Heart right ventricle (tissue), 16 donors: ENCODE data around the gene RHBDD2. TPM values are rescaled to one million over a fixed set of nuclear protein-coding genes. Genes with fewer than 3 reads are reported as not detected.
A peak's percentile ranks its signal among the peaks of the same experiment; 100 is the strongest.

Source experiments
- ATAC-seq, 8 donors: fragments of 200-7000 bp; cut with Tn5 transposase; one replicate each; pipeline ENCODE4 v1.9.1; 2020; ENCODE audit warnings: mild to moderate bottlenecking in 8 of 8, moderate library complexity in 8 of 8, moderate number of reproducible peaks in 1 of 8
- DNase-seq, 2 donors: peaks; one replicate each; pipeline ENCODE4 v3.0.0-alpha.2; 2020
- H3K27ac ChIP-seq, 10 donors: fragments of 200-600 bp; sonication (generic) in 2 of 10; one replicate each; pipeline versions ENCODE4 v1.5.0 to v1.8.0; 2020 to 2022; ENCODE audit warnings: mild to moderate bottlenecking in 3 of 10
- H3K27me3 ChIP-seq, 7 donors: fragments of 200-600 bp; one replicate each; pipeline ENCODE4 v1.8.0; 2021 to 2022; ENCODE audit warnings: mild to moderate bottlenecking in 2 of 7
- H3K36me3 ChIP-seq, 9 donors: fragments of 200-600 bp; sonication (generic) in 1 of 9; one replicate each; pipeline versions ENCODE4 v1.5.0 to v1.8.0; 2020 to 2022; ENCODE audit warnings: mild to moderate bottlenecking in 2 of 9
- H3K4me1 ChIP-seq, 9 donors: fragments of 200-600 bp; sonication (generic) in 1 of 9; one replicate each; pipeline versions ENCODE4 v1.5.0 to v1.8.0; 2020 to 2022; ENCODE audit warnings: mild to moderate bottlenecking in 4 of 9
- H3K4me3 ChIP-seq, 10 donors: fragments of 200-600 bp; sonication (generic) in 2 of 10; one replicate each; pipeline versions ENCODE4 v1.5.0 to v1.8.0; 2020 to 2022; ENCODE audit warnings: mild to moderate bottlenecking in 7 of 10, moderate library complexity in 2 of 10
- H3K9me3 ChIP-seq, 11 donors: fragments of 200-600 bp in 10 of 11; sonication (generic) in 2 of 11; one replicate each; pipeline versions ENCODE4 v1.5.0 to v1.8.0; 2013 to 2022; ENCODE audit warnings: mild to moderate bottlenecking in 2 of 11, control low read depth in 1 of 11, moderate library complexity in 1 of 11
- WGBS, 2 donors: extraction: QIAGEN DNeasy Blood & Tissue Kit; methylation state at CpG; one replicate each; pipeline ENCODE4 v1.1.7; 2013; ENCODE audit warnings: inconsistent platforms in 1 of 2; 5-methylcytosine and 5-hydroxymethylcytosine counted together
- intact Hi-C, 10 donors: fragments of 100-400 bp; cut with DNase I; formaldehyde crosslinking; loops; one replicate each; pipeline versions ENCODE4 v1.11.1 to v1.14.2; 2022
- polyA plus RNA-seq, 2 donors: library from polyadenylated mRNA; stranded (reverse); fragments of 200-250 nt; gene quantifications; one replicate each; pipeline ENCODE4 v1.2.3, GENCODE V29; 2013
- total RNA-seq, 10 donors: library from RNA; stranded (reverse); fragmentation: NEBNext Ultra II Directional in 3 of 10; extraction: Animal tissue kit (Norgen Biotek cat#: 25700) in 3 of 10; gene quantifications; one replicate each; pipeline versions ENCODE4 v1.2.1 to v1.2.4, GENCODE V29; 2021 to 2023
- TF ChIP-seq, protein P1 (sequence below), 9 donors: fragments of 200-600 bp; sonication (generic) in 2 of 9; IDR thresholded peaks; one replicate each; pipeline versions ENCODE4 v1.5.0 to v1.8.0; 2021 to 2022; ENCODE audit warnings: antibody characterized with exemption in 9 of 9, mild to moderate bottlenecking in 5 of 9, moderate library complexity in 1 of 9
- donor health status: Arrhythmogenic right ventricular cardiomyopathy.
- donor health status: ischemic (EF 13 %, LVEDD 7.1; RV severe dilation, severe dysfunction).
- donor health status: healthy with polysubstance abuse.
- donor health status: DM: no; HTN: yes; CAD: no.
- donor health status: DM: no; HTN: no; CAD: no.
- donor health status: ischemic (EF 25% LVEDD 6.9; RV normal size, moderate dysfunction).
- donor health status: ischemic (EF 25% LVEDD 5.7; RV mildly dilated, moderate dysfunction).
- donor health status: healthy.
- donor health status: DM: yes; HTN: yes; CAD: no.
- donor health status: Ischemic cardiomyopathy.
- donor health status: ischemic (EF 35%, LVEDD 5.7; RV mildly dilated, moderate dysfunction).
- donor health status: nonischemic (EF 11% LVEDD 7.7; RV severe dilation, severe dysfunction).
- donor health status: DM: yes; HTN: yes; CAD: no.
- donor health status: PGD.
- donor health status: ischemic (EF 29% LVEDD 5.4; RV normal size, mild dysfunction).
- donor health status: nonischemic (EF 23%, LVEDD 6.1; RV moderate dilation, normal function).

RHBDD2 gene
- total and polyA plus RNA-seq, 12 donors = 20.8 to 48.1 (median 28.8) TPM

DNA sequence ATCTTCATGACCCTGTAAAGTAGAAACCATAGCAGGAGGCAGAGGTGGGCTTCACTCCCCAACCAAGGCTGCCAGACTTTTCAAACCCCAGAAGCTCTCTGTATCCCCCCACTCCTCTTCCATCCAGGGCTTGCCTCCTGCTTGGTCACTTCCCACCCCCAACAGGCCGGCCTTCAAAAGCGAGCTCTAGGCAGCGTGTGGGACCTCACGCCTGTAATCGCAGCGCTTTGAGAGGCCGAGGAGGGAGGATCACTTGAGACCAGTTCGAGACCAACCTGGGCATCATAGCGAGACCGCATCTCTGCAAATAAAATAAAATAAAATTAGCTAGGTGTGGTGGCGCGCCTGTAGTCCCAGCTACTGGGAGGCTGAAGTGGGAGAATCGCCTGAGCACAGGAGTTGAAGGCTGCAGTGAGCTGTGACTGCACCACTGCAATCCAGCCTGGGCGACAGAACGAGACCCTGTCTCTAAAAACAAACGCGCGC, 35.4 kb downstream of the RHBDD2 start:
- Histone ChIP-seq H3K4me1 (peaks cover 9 to 40% (median 33%) of the 10 kb centered on the region in 9 donors), H3K9me3 (peaks cover 0 to 4% (median 0%) of the 10 kb centered on the region in 11 donors), H3K27ac (peak overlapping the region; percentile 64 to 98 (median 94)), H3K27me3 (no peaks in the 10 kb centered on the region), H3K36me3 (no peaks in the 10 kb centered on the region), H3K4me3 (peak overlapping the region; percentile 47 to 100 (median 96))
- DNase-seq (no peak), ATAC-seq (peak in 4 of 8 donors; percentile 1 to 3 (median 2))
- intact Hi-C loops = loop anchor here in 3 of 10 donors (1.0 to 2.0 kb wide), 3 partner anchors 33 to 80 kb away; partner anchors contain the start of genes RHBDD2 (in 2 of the 3) and TMEM120A (in 1 of the 3)
- WGBS, 2 donors = 36 to 40% methylated on average over 18 of the region's 18 CpGs
- TF ChIP-seq, protein P1, sequence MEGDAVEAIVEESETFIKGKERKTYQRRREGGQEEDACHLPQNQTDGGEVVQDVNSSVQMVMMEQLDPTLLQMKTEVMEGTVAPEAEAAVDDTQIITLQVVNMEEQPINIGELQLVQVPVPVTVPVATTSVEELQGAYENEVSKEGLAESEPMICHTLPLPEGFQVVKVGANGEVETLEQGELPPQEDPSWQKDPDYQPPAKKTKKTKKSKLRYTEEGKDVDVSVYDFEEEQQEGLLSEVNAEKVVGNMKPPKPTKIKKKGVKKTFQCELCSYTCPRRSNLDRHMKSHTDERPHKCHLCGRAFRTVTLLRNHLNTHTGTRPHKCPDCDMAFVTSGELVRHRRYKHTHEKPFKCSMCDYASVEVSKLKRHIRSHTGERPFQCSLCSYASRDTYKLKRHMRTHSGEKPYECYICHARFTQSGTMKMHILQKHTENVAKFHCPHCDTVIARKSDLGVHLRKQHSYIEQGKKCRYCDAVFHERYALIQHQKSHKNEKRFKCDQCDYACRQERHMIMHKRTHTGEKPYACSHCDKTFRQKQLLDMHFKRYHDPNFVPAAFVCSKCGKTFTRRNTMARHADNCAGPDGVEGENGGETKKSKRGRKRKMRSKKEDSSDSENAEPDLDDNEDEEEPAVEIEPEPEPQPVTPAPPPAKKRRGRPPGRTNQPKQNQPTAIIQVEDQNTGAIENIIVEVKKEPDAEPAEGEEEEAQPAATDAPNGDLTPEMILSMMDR (IDR thresholded peaks at IDR 0.05) = no peak

DNA sequence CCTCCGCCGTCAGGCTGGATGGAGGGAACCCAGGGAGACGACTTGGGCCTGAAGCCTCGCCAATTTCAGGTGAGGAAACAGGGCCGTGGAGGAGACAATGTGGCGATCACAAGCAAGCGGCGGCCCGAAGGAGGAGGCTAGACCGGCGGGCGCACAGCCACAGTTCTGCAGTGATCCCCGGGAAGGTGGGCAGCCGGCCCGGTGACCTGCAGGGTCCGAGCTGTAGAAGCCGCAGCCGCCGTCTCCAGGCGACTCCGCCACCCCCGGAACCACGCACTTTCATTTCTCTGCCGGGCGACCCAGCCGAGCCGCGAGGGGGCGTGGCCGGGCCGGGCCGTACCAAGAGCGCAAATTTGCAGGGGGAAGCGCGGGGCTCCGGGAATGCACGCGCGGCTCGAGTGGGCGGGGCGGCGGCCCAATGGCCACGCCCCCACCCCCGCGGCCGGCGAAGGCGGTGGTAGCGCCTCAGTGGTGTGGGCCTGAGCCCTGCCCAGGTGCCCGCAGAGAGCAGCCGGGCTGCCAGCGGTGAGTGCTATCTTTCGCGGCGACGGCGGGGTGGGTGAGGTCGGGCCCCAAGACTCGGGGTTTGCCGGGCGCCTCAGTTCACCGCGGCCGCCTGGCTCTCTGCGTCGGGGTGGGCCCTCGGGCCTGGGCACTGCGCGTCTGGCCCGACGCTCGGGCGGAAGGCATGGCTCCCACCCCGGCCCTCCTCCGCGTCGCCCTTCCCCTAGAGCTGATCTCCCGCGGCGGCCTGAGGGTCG, 36.0 kb downstream of the RHBDD2 start, which contains the start of gene POR:
Gene POR, plus strand, starts transcription at position 501 of the 761 bp plus-strand sequence. CDS start 38,847 bp downstream, outside the sequence.
- TF ChIP-seq, protein P1 (IDR thresholded peaks at IDR 0.05) = peak in 5 of 9 donors; percentile 16 to 39 (median 32)
- Histone ChIP-seq H3K4me1 (peaks cover 9 to 46% (median 36%) of the 10 kb centered on the region in 9 donors), H3K27me3 (no peaks in the 10 kb centered on the region), H3K27ac (peak within 1 kb of the TSS; percentile 80 to 98 (median 94)), H3K4me3 (peak within 1 kb of the TSS; percentile 88 to 100 (median 96)), H3K9me3 (peaks cover 0 to under 1% (median 0%) of the 10 kb centered on the region in 11 donors), H3K36me3 (no peaks in the 10 kb centered on the region)
- WGBS, 2 donors = 0% methylated on average over 75 to 82 of the region's 82 CpGs
- intact Hi-C loops = loop anchor here in 7 of 10 donors (1.0 to 5.0 kb wide), 8 partner anchors 34 to 82 kb away; partner anchors contain the start of genes TMEM120A (in 3 of the 7) and RHBDD2 (in 2 of the 7)
- ATAC-seq (peak; percentile 98 to 100 (median 99)), DNase-seq (peak; percentile 95 to 97)

DNA sequence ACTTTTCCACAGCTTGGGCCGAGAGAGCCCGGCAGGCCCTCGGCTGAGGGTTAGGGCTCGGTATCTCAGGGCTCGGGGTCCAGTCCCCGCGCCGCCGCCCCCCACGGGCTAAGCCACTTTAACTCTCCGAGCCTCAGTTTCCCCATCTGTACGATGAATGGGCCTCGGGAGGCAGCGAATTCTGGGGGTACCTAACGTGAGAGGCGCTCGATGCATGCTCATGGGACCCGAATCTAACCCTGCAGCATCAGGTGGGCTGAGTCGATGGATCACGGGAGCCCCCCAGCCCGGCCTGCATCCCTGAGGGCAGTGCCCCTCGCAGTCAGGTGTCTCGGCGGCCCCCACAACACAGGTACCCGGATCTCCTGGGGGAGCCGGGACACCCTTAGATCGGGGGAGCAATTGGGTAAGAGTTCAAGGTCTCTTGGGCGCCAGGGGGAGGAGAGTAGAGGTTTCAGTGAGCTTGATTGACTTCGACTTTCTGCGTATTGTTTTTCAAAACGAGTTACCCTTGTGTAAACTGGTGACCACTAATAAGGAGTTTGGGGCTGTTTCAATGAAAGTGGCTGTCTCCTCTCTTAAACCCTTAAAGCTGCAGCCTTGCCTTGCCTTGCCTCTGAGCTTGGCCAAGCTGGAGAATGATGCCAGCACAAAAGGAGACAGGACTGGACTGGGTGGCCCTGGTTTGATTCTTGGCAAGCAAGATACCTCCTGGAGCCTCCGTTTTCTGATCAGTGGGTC, 36.8 kb downstream of the RHBDD2 start:
- DNase-seq (peak; percentile 15 to 24), ATAC-seq (peak in 7 of 8 donors; percentile 3 to 27 (median 8))
- H3K4me3 ChIP-seq = peak overlapping the region; percentile 88 to 100 (median 96)
- peaks cover 9 to 53% (median 43%) of the 10 kb centered on the region in 9 donors for H3K4me1 ChIP-seq
- no peaks in the 10 kb centered on the region for H3K9me3 ChIP-seq
- H3K27ac ChIP-seq = peak overlapping the region; percentile 80 to 98 (median 94)
- H3K36me3 ChIP-seq = peaks cover 0 to 1% (median 0%) of the 10 kb centered on the region in 9 donors
- intact Hi-C loops = loop anchor here in 7 of 10 donors (2.0 to 5.0 kb wide), 7 partner anchors 35 to 82 kb away; partner anchors contain the start of genes RHBDD2 (in 2 of the 7) and TMEM120A (in 2 of the 7)
- TF ChIP-seq, protein P1 (IDR thresholded peaks at IDR 0.05) = no peak
- H3K27me3 ChIP-seq = no peaks in the 10 kb centered on the region
- 1% methylated on average over 32 of the region's 32 CpGs for WGBS, 2 donors
